HG03460 (cell line): ENCODE results near the gene COPB1.
A peak's percentile ranks its signal among the peaks of the same experiment; 100 is the strongest.
"Not testable (repeated sequence)": the region's sequence is repeated elsewhere in the genome, so short reads cannot be mapped to it uniquely, and the experiment has no call there.

ENCODE experiments used
- ATAC-seq: cut with Tn5 transposase; IDR thresholded peaks from one replicate; pipeline ENCODE4 v1.9.1; 2021; ENCODE audit not compliant: unreplicated experiment

Gene COPB1, protein sequence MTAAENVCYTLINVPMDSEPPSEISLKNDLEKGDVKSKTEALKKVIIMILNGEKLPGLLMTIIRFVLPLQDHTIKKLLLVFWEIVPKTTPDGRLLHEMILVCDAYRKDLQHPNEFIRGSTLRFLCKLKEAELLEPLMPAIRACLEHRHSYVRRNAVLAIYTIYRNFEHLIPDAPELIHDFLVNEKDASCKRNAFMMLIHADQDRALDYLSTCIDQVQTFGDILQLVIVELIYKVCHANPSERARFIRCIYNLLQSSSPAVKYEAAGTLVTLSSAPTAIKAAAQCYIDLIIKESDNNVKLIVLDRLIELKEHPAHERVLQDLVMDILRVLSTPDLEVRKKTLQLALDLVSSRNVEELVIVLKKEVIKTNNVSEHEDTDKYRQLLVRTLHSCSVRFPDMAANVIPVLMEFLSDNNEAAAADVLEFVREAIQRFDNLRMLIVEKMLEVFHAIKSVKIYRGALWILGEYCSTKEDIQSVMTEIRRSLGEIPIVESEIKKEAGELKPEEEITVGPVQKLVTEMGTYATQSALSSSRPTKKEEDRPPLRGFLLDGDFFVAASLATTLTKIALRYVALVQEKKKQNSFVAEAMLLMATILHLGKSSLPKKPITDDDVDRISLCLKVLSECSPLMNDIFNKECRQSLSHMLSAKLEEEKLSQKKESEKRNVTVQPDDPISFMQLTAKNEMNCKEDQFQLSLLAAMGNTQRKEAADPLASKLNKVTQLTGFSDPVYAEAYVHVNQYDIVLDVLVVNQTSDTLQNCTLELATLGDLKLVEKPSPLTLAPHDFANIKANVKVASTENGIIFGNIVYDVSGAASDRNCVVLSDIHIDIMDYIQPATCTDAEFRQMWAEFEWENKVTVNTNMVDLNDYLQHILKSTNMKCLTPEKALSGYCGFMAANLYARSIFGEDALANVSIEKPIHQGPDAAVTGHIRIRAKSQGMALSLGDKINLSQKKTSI

GRCh38 chr11:14499560-14500180 is at the start of gene COPB1:
TSS of gene COPB1 (minus strand) at chr11:14499811. CDS start at chr11:14498928, 883 bp downstream.
- peak; percentile 84 for ATAC-seq

DNA sequence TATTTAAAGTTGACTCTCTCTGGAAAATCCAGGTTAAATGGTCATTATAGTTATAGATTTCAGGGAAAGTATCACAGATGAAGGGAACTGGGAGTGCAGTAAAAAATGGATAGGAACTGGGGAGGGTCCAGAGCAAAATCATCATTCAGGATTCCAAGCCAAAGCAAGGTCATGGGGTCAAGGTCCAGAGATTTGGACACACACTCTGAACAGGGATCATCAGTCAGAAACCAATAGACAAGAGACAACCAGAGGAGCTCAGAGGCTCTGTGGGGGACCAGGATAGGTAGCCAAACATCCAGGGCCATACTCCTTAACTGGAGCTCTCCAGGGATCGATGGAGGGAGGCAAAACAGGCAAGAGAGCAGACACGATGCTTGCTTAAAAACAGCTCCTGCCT is 47.8 kb upstream of the COPB1 start:
- no peak for ATAC-seq

- ATAC-seq, result no peak
Measured at GRCh38 chr11:14546672-14547071, 47.1 kb upstream of the COPB1 start.

- ATAC-seq, result peak; percentile 80
Measured at GRCh38 chr11:14544611-14545010, 45.0 kb upstream of the COPB1 start.

DNA sequence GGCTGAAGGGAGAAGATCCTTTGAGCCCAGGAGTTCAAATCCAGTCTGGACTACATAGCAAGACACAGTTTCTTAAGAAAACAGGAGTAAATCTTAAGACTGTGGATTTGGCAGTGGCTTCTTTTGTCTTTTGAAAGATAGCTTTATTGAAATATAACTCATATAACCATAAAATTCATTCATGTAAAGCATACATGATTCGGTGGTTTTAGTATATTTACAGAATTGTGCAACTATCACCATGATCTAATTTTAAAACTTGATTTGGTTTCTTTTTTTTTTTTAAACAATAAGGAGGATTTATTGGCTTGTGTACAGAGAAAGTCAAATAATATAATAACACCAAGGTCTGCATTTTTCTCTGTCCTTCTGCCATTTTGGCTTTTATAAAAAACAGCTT is 43.6 kb upstream of the COPB1 start:
- no peak for ATAC-seq

DNA sequence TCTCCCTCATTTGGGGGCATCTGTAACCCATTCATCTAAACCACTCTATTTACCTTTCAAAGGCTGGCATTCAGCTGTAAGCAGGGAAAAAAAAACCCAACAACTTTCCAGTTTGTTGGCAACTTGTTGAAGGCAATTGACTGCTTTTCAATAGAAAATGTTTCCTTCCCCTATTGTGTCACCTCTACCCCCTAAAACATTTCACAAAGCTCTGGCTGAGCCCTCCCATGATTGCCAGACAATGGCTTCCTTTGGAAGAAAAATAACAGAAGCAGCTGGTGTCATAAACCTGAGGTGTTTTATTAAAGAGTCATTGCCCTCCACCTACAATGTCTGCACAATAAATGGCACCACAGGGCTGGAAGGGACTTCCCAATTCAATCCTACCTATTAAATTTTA is 42.7 kb upstream of the COPB1 start:
- ATAC-seq, result no peak

- ATAC-seq, result no peak
Measured at GRCh38 chr11:14541192-14541947, 41.8 kb upstream of the COPB1 start.

DNA sequence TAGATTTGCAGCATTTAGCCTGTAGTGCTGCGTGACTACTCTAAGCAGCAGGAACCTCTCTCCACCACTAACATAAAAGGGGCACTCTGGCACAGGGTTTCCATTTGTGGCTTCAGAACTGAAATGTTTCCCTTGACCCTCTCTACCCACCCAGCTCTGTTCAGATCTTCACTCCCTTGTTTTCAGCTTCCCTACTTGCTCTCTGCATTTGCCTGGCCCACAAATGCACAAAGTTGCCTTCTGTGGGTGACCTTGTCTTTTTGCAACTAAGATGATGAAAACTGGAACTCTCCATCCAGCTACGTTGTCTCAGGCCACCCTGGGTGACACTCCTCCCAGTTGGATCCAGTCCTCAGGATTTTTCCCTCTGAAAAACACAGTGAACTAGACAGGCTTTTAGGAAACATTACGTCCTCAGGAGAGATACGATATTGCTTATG is 40.4 kb upstream of the COPB1 start:
- no peak for ATAC-seq

GRCh38 chr11:14538926-14539554 is 39.4 kb upstream of the COPB1 start:
- no peak for ATAC-seq

- no peak for ATAC-seq
Measured at GRCh38 chr11:14538271-14538925, 38.8 kb upstream of the COPB1 start.

DNA sequence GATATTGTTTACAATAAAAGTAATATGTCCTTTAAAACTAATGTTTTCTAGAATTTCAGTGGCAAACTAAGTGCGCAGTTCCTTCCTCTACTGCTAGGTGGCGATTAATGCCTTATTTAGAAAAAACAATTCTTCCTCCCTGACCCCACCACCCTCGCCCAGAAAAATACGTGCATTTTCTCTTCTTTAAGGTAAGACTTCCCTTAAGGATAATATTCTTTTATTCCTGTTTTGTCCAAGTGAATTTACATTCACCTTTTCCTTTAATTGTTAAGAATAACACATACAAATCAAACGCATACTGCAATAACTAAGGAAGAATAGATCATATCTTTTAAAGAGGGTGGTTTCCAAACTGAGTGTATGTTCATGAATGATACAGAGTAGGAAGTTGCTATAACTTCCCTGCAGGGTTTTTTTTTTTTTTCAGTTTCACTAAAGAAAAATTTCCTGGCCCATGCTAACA is 37.6 kb upstream of the COPB1 start:
- ATAC-seq, result peak; percentile 65

- ATAC-seq, result not testable (repeated sequence)
Measured at GRCh38 chr11:14535166-14535565, 35.6 kb upstream of the COPB1 start.

- ATAC-seq, result no peak
Measured at GRCh38 chr11:14529951-14530350, 30.3 kb upstream of the COPB1 start.

DNA sequence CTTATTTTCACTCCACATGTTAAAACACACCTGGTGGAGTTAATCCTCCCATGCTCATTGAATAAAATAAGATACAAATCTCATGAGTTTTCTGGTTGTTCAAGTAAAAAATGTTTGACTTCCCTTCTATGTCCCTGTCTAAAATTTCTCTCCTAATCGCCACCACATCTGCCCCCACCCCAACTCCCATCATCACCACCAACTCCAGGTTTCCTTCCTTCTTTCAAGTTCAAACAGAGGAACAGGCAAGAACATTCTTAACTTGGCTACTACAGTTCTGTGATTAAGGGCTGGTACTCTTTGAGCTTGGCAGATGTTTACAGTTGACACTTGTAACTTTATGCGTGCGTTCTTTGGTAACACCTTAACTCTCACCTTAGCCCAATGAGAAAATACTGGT is 29.7 kb upstream of the COPB1 start:
- ATAC-seq, result no peak

- no peak for ATAC-seq
Measured at GRCh38 chr11:14522801-14523200, 23.2 kb upstream of the COPB1 start.

- no peak for ATAC-seq
Measured at GRCh38 chr11:14522245-14522644, 22.6 kb upstream of the COPB1 start.

- ATAC-seq, result no peak
Measured at GRCh38 chr11:14520747-14521151, 21.1 kb upstream of the COPB1 start.

DNA sequence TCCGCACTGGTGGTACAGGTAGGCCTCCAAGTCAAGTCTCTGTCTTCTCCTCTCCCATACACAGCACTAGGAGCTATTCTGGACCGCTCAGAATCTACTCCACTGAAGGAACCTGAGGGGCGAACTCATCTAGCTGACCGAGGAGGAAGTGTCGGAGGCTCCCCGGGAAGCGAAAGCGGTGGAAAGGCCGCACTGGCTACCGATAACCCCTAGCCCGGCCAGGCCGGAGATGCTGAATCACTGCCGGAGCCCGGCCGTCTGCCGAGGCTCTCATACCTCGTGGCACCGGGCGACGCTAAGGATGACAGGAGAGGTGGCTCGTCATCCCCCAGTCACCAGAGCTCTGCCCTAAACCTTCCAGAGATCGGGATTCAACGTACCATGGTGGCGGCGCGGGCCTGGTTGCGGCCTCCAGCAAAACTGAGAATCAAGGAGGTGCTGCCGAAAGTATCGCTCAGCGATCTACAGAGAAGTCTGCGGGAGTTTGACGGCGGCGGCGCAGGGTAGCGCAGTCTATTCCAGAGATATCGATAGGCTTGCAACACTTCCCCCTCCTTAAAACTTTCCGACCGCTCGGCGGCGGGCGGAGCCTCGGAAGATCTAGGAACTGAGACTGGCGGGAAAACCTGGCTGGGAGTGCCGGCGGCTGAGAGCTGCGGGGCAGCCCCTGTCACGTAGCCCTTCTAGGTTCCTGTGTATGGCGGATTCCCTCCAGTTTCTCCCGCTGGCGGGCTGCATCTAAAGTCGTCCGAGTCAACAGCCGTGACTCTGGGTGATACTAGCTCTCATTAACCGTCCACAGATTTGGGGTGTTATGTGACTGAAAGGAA is 20.5 kb upstream of the COPB1 start, which contains the start of gene PSMA1:
Gene PSMA1 (minus strand): TSS at position 470 of the 830 bp plus-strand sequence. CDS start 87 bp downstream, at position 383.
- ATAC-seq, result peak; percentile 91

DNA sequence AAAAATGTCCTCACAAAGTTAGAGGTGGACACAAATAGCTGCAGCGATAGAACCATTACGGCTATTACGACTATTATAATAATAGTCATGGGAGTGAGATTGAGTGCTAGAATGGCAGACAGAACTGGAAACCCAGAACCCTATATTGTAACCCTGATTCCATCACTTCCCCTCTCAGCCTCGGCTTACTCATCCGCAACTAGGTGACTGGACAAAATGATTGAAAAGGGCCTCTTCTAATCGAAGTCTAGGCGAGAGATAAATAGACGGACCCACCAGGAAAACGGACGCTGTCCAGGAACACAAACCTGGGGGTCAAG is 19.9 kb upstream of the COPB1 start:
- peak; percentile 12 for ATAC-seq
